Ovary (tissue), 9 donors: ENCODE measurements around the gene C12orf57. TPM values are rescaled to one million over a fixed set of nuclear protein-coding genes. Genes with fewer than 3 reads are reported as not detected.

Experiments used
- DNase-seq, 5 donors: peaks; one replicate each; pipeline ENCODE4 v3.0.0-alpha.2; 2019 to 2020
- H3K27ac ChIP-seq, 2 donors: fragments of 200-600 bp; one replicate each; pipeline versions ENCODE4 v1.5.1 to v1.8.0; 2019 to 2022
- H3K27me3 ChIP-seq: fragments of 200-600 bp; one replicate; pipeline ENCODE4 v1.8.0; 2022
- H3K36me3 ChIP-seq: fragments of 200-600 bp; sonication (generic); one replicate; pipeline ENCODE4 v1.5.1; 2019
- H3K4me1 ChIP-seq: one replicate; pipeline ENCODE4 v1.8.1; 2013; ENCODE audit warnings: mild to moderate bottlenecking, moderate library complexity; ENCODE audit not compliant: insufficient read depth
- H3K4me3 ChIP-seq: fragments of 200-600 bp; sonication (generic); one replicate; pipeline ENCODE4 v1.5.1; 2017
- H3K9me3 ChIP-seq, 2 donors: fragments of 200-600 bp in 1 of 2; sonication (generic) in 1 of 2; one replicate each; pipeline versions ENCODE4 v1.5.1 to v1.8.1; 2013 to 2019; ENCODE audit warnings: mild to moderate bottlenecking in 1 of 2, moderate library complexity in 1 of 2
- EP300 ChIP-seq: sonication (generic); formaldehyde crosslinking; IDR thresholded peaks from one replicate; pipeline ENCODE4 v1.6.1; 2017; ENCODE audit warnings: antibody characterized with exemption
- POLR2A ChIP-seq: fragments of 450-650 bp; IDR thresholded peaks from one replicate; pipeline ENCODE4 v1.6.1; 2017; ENCODE audit warnings: antibody characterized with exemption, mild to moderate bottlenecking, moderate library complexity
- WGBS, 3 donors: extraction: QIAGEN DNeasy Blood & Tissue Kit in 1 of 3; methylation state at CpG; one replicate each; pipeline versions ENCODE4 v1.1.5 to v1.1.7; 2013 to 2017; 5-methylcytosine and 5-hydroxymethylcytosine counted together
- intact Hi-C, 4 donors: fragments of 100-400 bp; cut with DNase I; formaldehyde crosslinking; loops; one replicate each; pipeline versions ENCODE4 v1.11.0 to v1.15.1; 2022 to 2023
- polyA plus RNA-seq, 2 donors: library from polyadenylated mRNA; stranded (reverse); fragments of 200-250 nt in 1 of 2; fragments of 350-450 nt in 1 of 2; fragmentation: Illumina TruSeq in 1 of 2; extraction: RNeasy Lipid Tissue Mini Kit (QIAGEN cat#74804) in 1 of 2; gene quantifications; one replicate each; pipeline ENCODE4 v1.2.3, GENCODE V29; 2013 to 2014
- total RNA-seq, 7 donors: library from RNA; depleted of rRNA in 2 of 7; stranded (reverse); fragments of >200 nt in 2 of 7; fragmentation: NEBNext Ultra II Directional in 3 of 7; extraction: Animal tissue kit (Norgen Biotek cat#: 25700) in 3 of 7; gene quantifications; one replicate each; pipeline versions ENCODE4 v1.1.0 to v1.2.4, GENCODE V29; 2016 to 2023
- TF ChIP-seq, protein P1 (sequence below), 3 donors: fragments of 450-650 bp in 2 of 3; fragments of 200-600 bp in 1 of 3; IDR thresholded peaks; one replicate each; pipeline versions ENCODE4 v1.5.1 to v1.8.0; 2016 to 2022; ENCODE audit warnings: antibody characterized with exemption in 3 of 3, mild to moderate bottlenecking in 1 of 3
- donor health status: DM: no; HTN: no; CAD: no; lungs with moderate emphysema.
- donor health status: DM: no; HTN: no; CAD: no.
- donor health status: Bipolar disorder and iron deficiency.
- donor health status: DM: yes; HTN: yes; CAD: no.
- donor health status: DM: no; HTN: no; CAD: no.
- donor health status: DM: yes; HTN: yes; CAD: no.

Gene C12orf57
- total and polyA plus RNA-seq, 9 donors = 40.3 to 1,838 (median 633) TPM

DNA sequence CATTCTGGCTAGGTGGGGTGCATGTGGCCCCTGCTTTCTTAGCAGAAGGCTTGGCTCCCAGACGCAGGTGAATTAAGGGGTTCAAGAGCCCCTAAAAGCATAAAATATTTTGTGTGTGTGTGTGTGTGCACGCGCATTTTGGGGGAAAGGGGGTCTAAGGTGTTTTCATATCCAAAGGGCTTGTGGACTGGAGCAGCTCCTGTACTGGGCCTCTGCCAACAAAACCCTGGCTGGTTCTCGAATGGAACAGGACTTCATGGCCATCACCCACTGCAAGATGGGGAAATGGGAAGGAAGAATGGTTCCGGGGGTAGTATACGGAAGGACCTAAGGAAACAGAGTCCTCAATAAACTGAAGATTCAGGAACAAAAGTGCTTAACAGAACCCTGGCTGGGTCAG, 20.0 kb upstream of the C12orf57 start:
- H3K4me3 ChIP-seq = no peak overlapping the region
- WGBS, 3 donors = 33 to 44% (median 35%) methylated on average over 6 of the region's 6 CpGs
- H3K27ac ChIP-seq = peak overlapping the region in 1 of 2 donors; percentile 95
- H3K9me3 ChIP-seq = no peaks in the 10 kb centered on the region
- H3K4me1 ChIP-seq = peaks cover 15% of the 10 kb centered on the region
- H3K27me3 ChIP-seq = no peaks in the 10 kb centered on the region
- TF ChIP-seq POLR2A = no peak
- no peak for TF ChIP-seq EP300
- TF ChIP-seq, protein P1, sequence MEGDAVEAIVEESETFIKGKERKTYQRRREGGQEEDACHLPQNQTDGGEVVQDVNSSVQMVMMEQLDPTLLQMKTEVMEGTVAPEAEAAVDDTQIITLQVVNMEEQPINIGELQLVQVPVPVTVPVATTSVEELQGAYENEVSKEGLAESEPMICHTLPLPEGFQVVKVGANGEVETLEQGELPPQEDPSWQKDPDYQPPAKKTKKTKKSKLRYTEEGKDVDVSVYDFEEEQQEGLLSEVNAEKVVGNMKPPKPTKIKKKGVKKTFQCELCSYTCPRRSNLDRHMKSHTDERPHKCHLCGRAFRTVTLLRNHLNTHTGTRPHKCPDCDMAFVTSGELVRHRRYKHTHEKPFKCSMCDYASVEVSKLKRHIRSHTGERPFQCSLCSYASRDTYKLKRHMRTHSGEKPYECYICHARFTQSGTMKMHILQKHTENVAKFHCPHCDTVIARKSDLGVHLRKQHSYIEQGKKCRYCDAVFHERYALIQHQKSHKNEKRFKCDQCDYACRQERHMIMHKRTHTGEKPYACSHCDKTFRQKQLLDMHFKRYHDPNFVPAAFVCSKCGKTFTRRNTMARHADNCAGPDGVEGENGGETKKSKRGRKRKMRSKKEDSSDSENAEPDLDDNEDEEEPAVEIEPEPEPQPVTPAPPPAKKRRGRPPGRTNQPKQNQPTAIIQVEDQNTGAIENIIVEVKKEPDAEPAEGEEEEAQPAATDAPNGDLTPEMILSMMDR (IDR thresholded peaks at IDR 0.05) = no peak
- intact Hi-C loops = loop anchor here in 1 of 4 donors (2.0 to 5.0 kb wide), 2 partner anchors 41 to 188 kb away; no protein-coding TSS in a partner anchor
- H3K36me3 ChIP-seq = no peaks in the 10 kb centered on the region
- DNase-seq = peak in 3 of 5 donors; percentile 44 to 66 (median 56)

GRCh38 chr12:6925239-6925539, 18.6 kb upstream of the C12orf57 start:
- intact Hi-C loops = loop anchor here in 2 of 4 donors (2.0 to 5.0 kb wide), 2 partner anchors 40 to 53 kb away; partner anchors contain the start of gene SPSB2 (in 1 of the 2)
- peak overlapping the region; percentile 74 for H3K4me3 ChIP-seq
- H3K4me1 ChIP-seq = peaks cover 19% of the 10 kb centered on the region
- WGBS, 3 donors = 0 to 10% (median 4%) methylated on average over 1 of the region's 1 CpG
- H3K27ac ChIP-seq = peak overlapping the region; percentile 95 to 99
- no peaks in the 10 kb centered on the region for H3K27me3 ChIP-seq
- no peaks in the 10 kb centered on the region for H3K9me3 ChIP-seq
- H3K36me3 ChIP-seq = no peaks in the 10 kb centered on the region
- TF ChIP-seq, protein P1 (IDR thresholded peaks at IDR 0.05) = no peak
- TF ChIP-seq POLR2A = no peak
- no peak for TF ChIP-seq EP300
- no peak for DNase-seq

GRCh38 chr12:6925540-6926279, 18.1 kb upstream of the C12orf57 start:
- TF ChIP-seq POLR2A (peak; percentile 38), EP300 (peak; percentile 5)
- TF ChIP-seq, protein P1 (IDR thresholded peaks at IDR 0.05) = peak in 1 of 3 donors; percentile 38
- peak; percentile 84 to 86 (median 85) for DNase-seq
- peaks cover 20% of the 10 kb centered on the region for H3K4me1 ChIP-seq
- WGBS, 3 donors = 0 to 4% (median 0%) methylated on average over 8 of the region's 8 CpGs
- H3K36me3 ChIP-seq = no peaks in the 10 kb centered on the region
- H3K27ac ChIP-seq = peak overlapping the region; percentile 95 to 99
- intact Hi-C loops = loop anchor here in 2 of 4 donors (2.0 to 5.0 kb wide), 2 partner anchors 39 to 53 kb away; partner anchors contain the start of gene SPSB2 (in 1 of the 2)
- H3K27me3 ChIP-seq = no peaks in the 10 kb centered on the region
- no peaks in the 10 kb centered on the region for H3K9me3 ChIP-seq
- peak overlapping the region; percentile 74 for H3K4me3 ChIP-seq

GRCh38 chr12:6927379-6928021, 16.3 kb upstream of the C12orf57 start, which contains the start of gene ATN1:
Gene ATN1 (plus strand): TSS chr12:6927959. CDS start chr12:6934002, 6,043 bp downstream.
- peak within 1 kb of the TSS; percentile 74 for H3K4me3 ChIP-seq
- WGBS, 3 donors = 0 to 1% (median 1%) methylated on average over 42 to 66 of the region's 66 CpGs
- no peaks in the 10 kb centered on the region for H3K36me3 ChIP-seq
- TF ChIP-seq EP300 = no peak
- peak; percentile 77 for TF ChIP-seq POLR2A
- TF ChIP-seq, protein P1 (IDR thresholded peaks at IDR 0.05) = no peak
- peak; percentile 93 to 96 (median 96) for DNase-seq
- no peaks in the 10 kb centered on the region for H3K27me3 ChIP-seq
- H3K27ac ChIP-seq = peak within 1 kb of the TSS; percentile 95 to 99
- H3K9me3 ChIP-seq = no peaks in the 10 kb centered on the region
- H3K4me1 ChIP-seq = peaks cover 23% of the 10 kb centered on the region
- intact Hi-C loops = loop anchor here in 1 of 4 donors (5.0 kb wide), 1 partner anchor 55 kb away; the partner anchor contains the start of gene SPSB2
